ENCODE measurements around the gene ID4. TPM values are rescaled to one million over a fixed set of nuclear protein-coding genes. Genes with fewer than 3 reads are reported as not detected.
"Not testable (repeated sequence)": the region's sequence is repeated elsewhere in the genome, so short reads cannot be mapped to it uniquely, and the experiment has no call there.

Gene ID4
- total RNA-seq, 1 experiment from 2014 or later, result 73.3 TPM

DNA sequence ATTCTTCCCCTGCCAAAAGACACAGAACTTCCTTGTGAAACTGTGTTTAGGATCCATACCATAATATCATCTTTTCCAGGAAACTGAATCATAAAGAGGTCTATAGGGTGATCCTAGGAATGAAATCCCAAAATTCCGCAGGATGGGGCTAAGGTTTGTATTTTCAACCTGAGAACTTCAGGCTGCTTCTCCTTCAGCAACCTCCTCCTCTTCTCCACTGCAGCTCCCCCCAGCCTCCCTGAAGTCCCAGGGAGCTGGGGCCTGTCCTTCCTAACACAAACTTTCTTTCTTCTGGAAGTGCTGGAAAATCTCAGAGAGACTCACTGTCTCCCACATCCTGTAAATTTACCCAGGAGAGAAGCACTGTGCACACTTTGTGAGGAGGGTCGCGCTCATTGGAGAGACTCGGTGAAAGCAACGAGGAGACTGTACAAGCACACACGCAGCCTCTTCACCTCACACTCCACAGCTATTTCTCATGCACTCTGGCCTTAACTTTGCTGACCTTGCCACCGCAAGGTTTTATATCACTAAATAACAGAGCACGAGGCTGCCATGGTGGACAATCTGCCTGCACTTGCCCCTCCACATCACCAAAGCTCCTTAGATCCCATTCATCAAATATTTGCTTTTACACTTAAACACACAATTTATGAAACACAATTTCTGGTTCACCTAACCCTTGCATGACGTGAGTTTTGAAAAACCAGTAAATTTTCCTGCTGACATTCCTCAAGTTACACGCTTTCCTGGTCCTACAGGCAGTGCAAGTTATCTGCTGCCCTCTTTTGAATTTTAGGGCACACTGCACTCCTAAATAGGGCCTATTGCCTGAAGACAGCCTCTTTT lies 14.3 kb downstream of the ID4 start:
- DNase-seq (ENCODE audit: low read depth), result peak; percentile 84
- in situ Hi-C loops (cut with HindIII; ENCODE audit: low pct_unique_long_range_greater_than_20kb, low sequenced_read_pairs), result no loop called here

DNA sequence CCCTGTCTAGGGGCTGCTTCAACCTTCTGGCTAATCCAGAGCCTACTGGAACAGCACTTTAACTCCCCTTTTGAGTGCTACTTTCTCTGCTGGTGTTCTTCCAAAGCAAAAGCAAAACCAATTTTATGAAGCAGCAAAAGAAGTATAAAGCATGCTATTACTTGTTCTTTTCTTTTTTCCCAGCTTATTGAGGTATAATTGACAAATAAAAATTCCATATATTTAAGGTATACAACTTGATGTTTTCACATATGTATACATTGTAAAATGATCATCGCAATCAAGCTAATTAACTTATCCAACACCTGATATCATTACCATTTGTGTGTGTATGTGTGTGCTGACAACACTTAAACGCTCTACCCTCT lies 14.9 kb downstream of the ID4 start:
- in situ Hi-C loops (cut with HindIII; ENCODE audit: low pct_unique_long_range_greater_than_20kb, low sequenced_read_pairs), result no loop called here
- DNase-seq (ENCODE audit: low read depth), result no peak

- in situ Hi-C loops (cut with HindIII; ENCODE audit: low pct_unique_long_range_greater_than_20kb, low sequenced_read_pairs), result no loop called here
- DNase-seq (ENCODE audit: low read depth), result no peak
These were observed 15.8 kb downstream of the ID4 start for GRCh38 chr6:19852927-19853326.

GRCh38 chr6:19854421-19855015 lies 17.3 kb downstream of the ID4 start:
- in situ Hi-C loops (cut with HindIII; ENCODE audit: low pct_unique_long_range_greater_than_20kb, low sequenced_read_pairs); DNase-seq (ENCODE audit: low read depth): not testable (repeated sequence)

DNA sequence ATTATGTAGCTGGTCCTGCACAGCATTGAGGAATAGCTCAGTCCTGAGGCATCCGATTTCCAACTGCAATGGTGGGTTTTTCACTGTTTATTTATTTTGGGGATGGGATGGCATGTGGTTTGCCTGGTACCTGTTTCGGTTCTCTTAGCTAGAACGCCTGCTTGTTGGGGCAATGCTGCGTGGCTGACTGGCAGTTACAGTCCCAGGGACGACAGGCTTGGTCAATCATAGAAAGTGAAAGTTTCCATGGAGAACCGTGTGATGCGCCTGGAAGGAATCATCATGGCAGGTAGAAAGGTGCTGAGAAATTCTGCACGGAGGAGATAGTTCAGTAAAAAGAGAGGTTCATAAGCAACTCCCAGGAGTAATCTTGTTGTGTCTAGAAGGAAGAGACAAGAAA lies 18.4 kb downstream of the ID4 start:
- DNase-seq (ENCODE audit: low read depth), result no peak
- in situ Hi-C loops (cut with HindIII; ENCODE audit: low pct_unique_long_range_greater_than_20kb, low sequenced_read_pairs), result no loop called here

DNA sequence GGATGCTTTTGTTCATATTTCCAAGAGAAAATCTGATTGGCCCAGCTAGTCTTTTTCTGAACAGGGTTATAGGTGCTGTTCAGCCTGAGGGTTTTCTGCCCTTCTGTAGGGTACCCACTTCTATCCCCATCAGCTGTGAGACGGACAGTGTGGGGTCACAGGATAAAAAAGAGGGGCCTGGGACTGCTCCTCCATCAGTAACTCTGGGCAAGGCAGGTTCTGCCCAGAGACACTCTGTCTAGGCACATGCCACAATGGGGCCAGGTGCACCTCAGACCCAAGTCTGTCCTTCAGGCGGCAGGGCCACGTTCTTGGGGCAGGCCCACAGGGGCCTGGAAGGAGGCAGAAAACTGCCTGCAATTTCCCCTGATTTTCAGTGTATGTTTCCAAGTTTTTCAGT lies 20.0 kb downstream of the ID4 start:
- in situ Hi-C loops (cut with HindIII; ENCODE audit: low pct_unique_long_range_greater_than_20kb, low sequenced_read_pairs), result no loop called here
- no peak for DNase-seq (ENCODE audit: low read depth)

DNA sequence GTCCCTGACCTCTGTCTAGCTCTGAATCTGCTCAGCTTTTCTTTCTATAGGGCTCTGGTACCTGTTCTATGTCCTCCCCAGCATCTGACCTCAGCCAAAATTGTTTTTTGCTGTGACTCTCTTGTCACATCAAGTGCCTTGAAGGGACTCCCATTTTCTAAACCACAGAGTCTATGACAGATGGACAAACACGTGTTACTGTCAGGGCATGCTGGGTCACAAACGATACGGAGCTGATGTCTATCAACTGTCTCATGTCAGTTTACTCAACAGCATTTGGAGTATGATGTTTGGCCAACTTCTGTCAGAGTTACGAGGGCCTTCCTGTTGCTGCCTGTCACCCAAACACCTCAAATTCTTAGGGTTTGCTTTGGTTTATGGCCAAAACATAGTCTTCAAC lies 20.5 kb downstream of the ID4 start:
- in situ Hi-C loops (cut with HindIII; ENCODE audit: low pct_unique_long_range_greater_than_20kb, low sequenced_read_pairs), result no loop called here
- DNase-seq (ENCODE audit: low read depth), result no peak

DNA sequence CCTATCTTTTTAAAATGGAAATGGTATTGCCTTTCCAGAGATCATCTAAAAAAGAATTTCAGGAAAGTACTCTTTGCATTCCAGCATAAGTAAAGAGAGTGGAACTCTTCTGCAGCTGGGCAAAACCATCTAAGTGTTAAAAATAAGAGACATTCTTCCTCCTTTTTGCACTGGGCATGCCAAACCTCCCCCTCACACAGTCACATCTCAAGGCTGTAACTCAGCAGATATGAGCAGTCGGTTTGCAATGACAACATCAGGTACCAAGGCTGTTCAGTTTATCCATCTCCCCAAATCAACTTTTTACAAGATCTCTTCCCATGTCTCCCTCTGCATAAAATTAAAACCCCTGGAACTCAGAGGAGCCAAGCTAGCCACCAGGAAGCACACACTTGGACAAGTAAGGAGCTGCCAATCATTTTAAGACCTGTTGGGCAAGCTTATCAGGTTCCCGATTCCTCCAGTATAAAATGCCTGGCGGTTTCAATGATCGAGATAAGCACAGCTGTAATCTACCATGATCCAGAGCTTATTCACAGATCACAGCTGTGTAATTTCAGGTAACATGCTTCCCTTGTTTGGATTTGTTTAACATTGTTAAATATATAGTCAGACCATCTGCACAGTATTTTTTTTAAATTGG lies 23.2 kb downstream of the ID4 start:
- in situ Hi-C loops (cut with HindIII; ENCODE audit: low pct_unique_long_range_greater_than_20kb, low sequenced_read_pairs), result no loop called here
- no peak for DNase-seq (ENCODE audit: low read depth)

DNA sequence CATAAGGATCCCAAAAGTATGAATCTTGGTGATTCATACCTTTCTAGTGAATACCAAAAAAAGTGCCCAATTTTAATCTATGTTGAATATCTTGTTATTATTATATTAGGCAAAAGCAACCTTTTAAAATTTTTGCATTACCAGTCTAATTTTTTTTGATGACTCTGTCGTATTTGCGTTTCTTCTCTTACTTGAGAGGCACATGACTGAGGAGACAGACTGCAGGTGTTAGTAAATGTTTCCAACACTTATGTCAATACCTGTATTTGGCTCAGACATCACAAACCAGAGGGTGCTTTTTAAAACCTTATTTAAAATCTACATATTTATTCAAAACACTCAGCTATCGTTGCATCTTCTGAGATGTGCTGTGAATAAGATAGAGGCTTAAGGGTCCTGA lies 27.1 kb downstream of the ID4 start:
- in situ Hi-C loops (cut with HindIII; ENCODE audit: low pct_unique_long_range_greater_than_20kb, low sequenced_read_pairs), result no loop called here
- DNase-seq (ENCODE audit: low read depth), result no peak

DNA sequence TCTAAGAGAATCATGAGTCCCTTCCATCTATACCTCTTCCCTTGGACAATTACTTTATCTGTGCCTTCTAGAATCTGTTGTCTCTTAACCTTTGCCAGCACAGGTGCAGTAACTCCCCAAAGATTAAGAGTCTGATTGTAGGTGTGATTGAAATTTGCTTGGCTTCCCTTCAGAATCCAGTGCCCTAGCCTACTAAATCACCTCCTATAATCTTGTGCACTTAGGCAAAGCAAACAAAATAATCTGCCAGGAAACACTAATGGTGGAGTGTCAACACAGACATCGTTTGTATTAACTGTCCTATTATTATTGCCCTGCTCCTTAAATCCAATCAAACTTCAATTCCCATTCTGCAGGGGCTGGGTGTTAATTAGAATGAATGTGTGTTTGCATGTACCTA lies 28.0 kb downstream of the ID4 start:
- DNase-seq (ENCODE audit: low read depth), result no peak
- in situ Hi-C loops (cut with HindIII; ENCODE audit: low pct_unique_long_range_greater_than_20kb, low sequenced_read_pairs), result no loop called here

DNA sequence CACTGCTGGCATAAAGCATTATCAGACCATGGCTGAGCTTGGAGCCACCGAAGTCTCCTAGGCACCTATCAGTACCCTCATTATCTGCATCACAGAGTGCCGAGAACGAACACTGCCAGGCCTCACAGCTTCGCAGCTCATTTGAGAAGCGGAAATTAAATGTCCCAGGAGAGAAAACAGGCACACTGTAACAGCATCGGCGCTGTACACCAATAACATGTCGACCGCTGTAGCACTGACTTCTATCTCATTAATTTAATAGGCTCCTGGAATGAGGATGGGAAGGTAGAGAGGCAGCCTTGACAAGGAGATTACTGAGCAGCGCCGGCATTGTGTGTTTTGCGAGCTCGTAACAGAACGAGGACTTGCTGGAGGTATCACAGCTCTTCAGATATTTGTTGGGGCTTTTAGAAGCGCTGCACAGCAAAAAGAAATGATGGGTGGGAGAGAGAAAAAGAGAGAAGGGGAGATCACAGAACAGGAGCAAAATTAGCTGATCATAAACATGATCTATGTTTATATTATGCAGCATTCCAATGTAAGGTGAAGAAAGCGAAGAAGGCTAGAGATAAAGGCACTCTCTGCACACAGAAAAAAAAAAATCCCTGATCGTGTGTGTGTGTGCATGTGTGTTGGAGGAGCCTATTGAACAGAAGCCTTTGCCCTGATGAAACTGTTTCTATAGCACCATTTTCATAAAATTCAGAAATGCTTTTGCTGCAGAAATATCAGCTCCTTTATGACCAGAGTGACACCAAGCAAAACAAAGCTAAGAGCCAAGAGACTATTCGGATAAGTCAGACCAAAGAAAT lies 29.2 kb downstream of the ID4 start:
- DNase-seq (ENCODE audit: low read depth), result no peak
- in situ Hi-C loops (cut with HindIII; ENCODE audit: low pct_unique_long_range_greater_than_20kb, low sequenced_read_pairs), result no loop called here

- DNase-seq (ENCODE audit: low read depth), result peak; percentile 49
- in situ Hi-C loops (cut with HindIII; ENCODE audit: low pct_unique_long_range_greater_than_20kb, low sequenced_read_pairs), result no loop called here
These were observed 29.9 kb downstream of the ID4 start for GRCh38 chr6:19866985-19867627.

- in situ Hi-C loops (cut with HindIII; ENCODE audit: low pct_unique_long_range_greater_than_20kb, low sequenced_read_pairs), result no loop called here
- DNase-seq (ENCODE audit: low read depth), result no peak
These were observed 32.3 kb downstream of the ID4 start for GRCh38 chr6:19869464-19869863.

DNA sequence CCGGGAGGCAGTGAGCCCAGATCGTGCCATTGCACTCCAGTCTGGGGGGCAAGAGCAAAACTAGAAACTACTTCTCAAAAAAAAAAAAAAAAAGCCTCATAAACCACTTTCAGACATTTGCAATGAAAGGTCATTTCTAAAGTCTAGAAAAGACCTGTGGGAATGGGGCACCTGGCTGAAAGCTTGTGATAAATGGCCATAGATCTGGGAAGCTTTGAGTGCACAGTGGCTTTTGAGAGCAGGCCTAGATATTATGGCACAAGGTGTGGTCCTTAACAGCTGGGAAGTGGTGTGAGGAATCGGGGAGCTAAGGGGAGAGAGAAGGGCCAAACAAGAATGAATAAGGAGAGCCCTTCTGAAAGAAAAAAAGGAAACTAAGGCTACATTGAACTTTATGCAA lies 33.2 kb downstream of the ID4 start:
- DNase-seq (ENCODE audit: low read depth), result no peak
- in situ Hi-C loops (cut with HindIII; ENCODE audit: low pct_unique_long_range_greater_than_20kb, low sequenced_read_pairs), result no loop called here

GRCh38 chr6:19873031-19873430 lies 35.9 kb downstream of the ID4 start:
- DNase-seq (ENCODE audit: low read depth), result no peak
- in situ Hi-C loops (cut with HindIII; ENCODE audit: low pct_unique_long_range_greater_than_20kb, low sequenced_read_pairs), result no loop called here

DNA sequence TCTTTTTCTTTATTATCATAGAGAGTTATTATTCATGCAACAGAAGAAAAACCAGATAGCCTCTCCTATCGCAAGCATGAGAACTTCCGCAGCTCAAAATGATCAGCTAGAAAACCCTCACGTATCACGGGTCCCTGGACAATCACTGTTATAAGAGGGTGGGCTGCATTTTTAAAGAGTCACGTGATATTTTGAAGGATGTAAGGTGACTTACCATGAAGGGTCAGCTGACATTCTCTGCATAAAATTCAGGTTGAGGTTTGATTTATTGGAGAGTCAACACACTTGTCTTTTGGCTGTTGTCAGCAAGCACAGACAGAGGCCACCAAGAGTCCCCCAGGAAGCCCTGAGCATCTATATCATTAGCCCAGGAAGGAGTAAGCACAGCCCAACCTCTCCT lies 39.5 kb downstream of the ID4 start:
- in situ Hi-C loops (cut with HindIII; ENCODE audit: low pct_unique_long_range_greater_than_20kb, low sequenced_read_pairs), result no loop called here
- DNase-seq (ENCODE audit: low read depth), result no peak

DNA sequence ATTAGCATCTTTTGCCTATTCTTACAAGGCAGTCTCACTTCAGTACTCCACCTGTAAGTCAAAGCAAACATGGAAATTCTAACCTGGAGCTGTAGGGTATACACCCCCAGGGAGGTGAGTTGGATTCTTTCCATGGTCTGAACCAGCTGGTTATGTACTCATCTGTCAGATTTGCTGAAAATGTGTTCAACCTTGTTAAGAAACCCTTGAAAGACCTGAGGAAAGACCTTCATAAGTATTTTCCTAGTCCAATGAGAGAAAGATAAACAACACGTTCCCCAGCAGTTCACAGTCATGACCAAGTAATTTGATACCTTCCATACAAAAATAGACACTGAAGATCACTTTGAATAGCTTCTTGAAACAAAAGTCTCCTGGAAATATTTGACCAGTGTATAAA lies 42.5 kb downstream of the ID4 start:
- no peak for DNase-seq (ENCODE audit: low read depth)
- in situ Hi-C loops (cut with HindIII; ENCODE audit: low pct_unique_long_range_greater_than_20kb, low sequenced_read_pairs), result no loop called here

GRCh38 chr6:19880066-19880465 lies 42.9 kb downstream of the ID4 start:
- in situ Hi-C loops (cut with HindIII; ENCODE audit: low pct_unique_long_range_greater_than_20kb, low sequenced_read_pairs), result no loop called here
- DNase-seq (ENCODE audit: low read depth), result no peak

Measured in Caki2 (cell line).